ENCODE results near the gene TAAR2. TPM values are rescaled to one million over a fixed set of nuclear protein-coding genes. Genes with fewer than 3 reads are reported as not detected.

Gene TAAR2
- total and polyA plus RNA-seq, 3 experiments from 2014 or later = not detected

GRCh38 chr6:132584698-132585097, 39.4 kb downstream of the TAAR2 start:
- Histone ChIP-seq H3K4me1 (ENCODE audit: insufficient read depth, low read length) (no peaks in the 10 kb centered on the region), H3K9me3 (ENCODE audit: low read length) (no peaks in the 10 kb centered on the region), H3K36me3 (ENCODE audit: insufficient read depth, low read length) (no peaks in the 10 kb centered on the region), H3K27me3 (ENCODE audit: insufficient read depth, low read length, poor library complexity, severe bottlenecking) (no peaks in the 10 kb centered on the region), H3K4me3 (ENCODE audit: low read length) (no peak overlapping the region), H3K27ac (ENCODE audit: low read depth, low read length) (no peak overlapping the region)
- Mint-ChIP-seq H3K9me3 (peaks cover 0 to 3% (median 0%) of the 10 kb centered on the region in 5 donors), H3K4me1 (no peaks in the 10 kb centered on the region), H3K36me3 (no peaks in the 10 kb centered on the region), H3K27ac (no peak overlapping the region), H3K4me3 (no peak overlapping the region), H3K27me3 (peaks cover 14 to 26% of the 10 kb centered on the region in 2 donors)
- no peak for DNase-seq
- CTCF ChIA-PET = no interaction called here
- POLR2A ChIA-PET = no interaction called here

GRCh38 chr6:132571774-132572173, 52.3 kb downstream of the TAAR2 start:
- DNase-seq = no peak
- ChIA-PET CTCF (no interaction called here), POLR2A (no interaction called here)
- Histone ChIP-seq H3K27me3 (ENCODE audit: insufficient read depth, low read length, poor library complexity, severe bottlenecking) (peaks cover 3% of the 10 kb centered on the region), H3K36me3 (ENCODE audit: insufficient read depth, low read length) (no peaks in the 10 kb centered on the region), H3K4me3 (ENCODE audit: low read length) (no peak overlapping the region), H3K4me1 (ENCODE audit: insufficient read depth, low read length) (no peaks in the 10 kb centered on the region), H3K27ac (ENCODE audit: low read depth, low read length) (no peak overlapping the region), H3K9me3 (ENCODE audit: low read length) (no peaks in the 10 kb centered on the region)
- Mint-ChIP-seq H3K4me3 (no peak overlapping the region), H3K36me3 (no peaks in the 10 kb centered on the region), H3K27me3 (peaks cover 2 to 42% of the 10 kb centered on the region in 2 donors), H3K9me3 (no peaks in the 10 kb centered on the region), H3K4me1 (no peaks in the 10 kb centered on the region), H3K27ac (no peak overlapping the region)

DNA sequence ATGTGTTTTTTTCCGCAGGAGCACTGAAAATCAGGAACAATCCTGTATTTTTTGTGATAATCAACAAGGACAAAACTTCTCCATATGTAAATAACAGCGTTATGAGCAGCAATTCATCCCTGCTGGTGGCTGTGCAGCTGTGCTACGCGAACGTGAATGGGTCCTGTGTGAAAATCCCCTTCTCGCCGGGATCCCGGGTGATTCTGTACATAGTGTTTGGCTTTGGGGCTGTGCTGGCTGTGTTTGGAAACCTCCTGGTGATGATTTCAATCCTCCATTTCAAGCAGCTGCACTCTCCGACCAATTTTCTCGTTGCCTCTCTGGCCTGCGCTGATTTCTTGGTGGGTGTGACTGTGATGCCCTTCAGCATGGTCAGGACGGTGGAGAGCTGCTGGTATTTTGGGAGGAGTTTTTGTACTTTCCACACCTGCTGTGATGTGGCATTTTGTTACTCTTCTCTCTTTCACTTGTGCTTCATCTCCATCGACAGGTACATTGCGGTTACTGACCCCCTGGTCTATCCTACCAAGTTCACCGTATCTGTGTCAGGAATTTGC, 53.8 kb downstream of the TAAR2 start, which contains the start of gene TAAR6:
Gene TAAR6 (plus strand): TSS at position 102 of the 557 bp plus-strand sequence. CDS start 0 bp downstream, at position 102.
- ChIA-PET CTCF (no interaction called here), POLR2A (no interaction called here)
- no peak for DNase-seq
- no peaks in the 10 kb centered on the region for H3K9me3 ChIP-seq (ENCODE audit: low read length)
- Mint-ChIP-seq H3K4me3 (no peak within 1 kb of the TSS), H3K4me1 (no peaks in the 10 kb centered on the region), H3K36me3 (no peaks in the 10 kb centered on the region), H3K27ac (no peak within 1 kb of the TSS), H3K27me3 (peaks cover 2 to 45% of the 10 kb centered on the region in 2 donors), H3K9me3 (no peaks in the 10 kb centered on the region)
- peaks cover 3% of the 10 kb centered on the region for H3K27me3 ChIP-seq (ENCODE audit: insufficient read depth, low read length, poor library complexity, severe bottlenecking)
- no peak within 1 kb of the TSS for H3K27ac ChIP-seq (ENCODE audit: low read depth, low read length)
- H3K4me1 ChIP-seq (ENCODE audit: insufficient read depth, low read length) = no peaks in the 10 kb centered on the region
- no peak within 1 kb of the TSS for H3K4me3 ChIP-seq (ENCODE audit: low read length)
- no peaks in the 10 kb centered on the region for H3K36me3 ChIP-seq (ENCODE audit: insufficient read depth, low read length)

- POLR2A ChIA-PET = no interaction called here
- H3K9me3 Mint-ChIP-seq = no peaks in the 10 kb centered on the region
- H3K27ac ChIP-seq (ENCODE audit: low read depth, low read length) = no peak overlapping the region
- DNase-seq = no peak
- CTCF ChIA-PET = no interaction called here
- no peak overlapping the region for H3K4me3 Mint-ChIP-seq
- H3K27me3 Mint-ChIP-seq = peaks cover 2 to 45% of the 10 kb centered on the region in 2 donors
- H3K4me3 ChIP-seq (ENCODE audit: low read length) = no peak overlapping the region
- H3K4me1 Mint-ChIP-seq = no peaks in the 10 kb centered on the region
- H3K36me3 ChIP-seq (ENCODE audit: insufficient read depth, low read length) = no peaks in the 10 kb centered on the region
- no peaks in the 10 kb centered on the region for H3K36me3 Mint-ChIP-seq
- no peaks in the 10 kb centered on the region for H3K9me3 ChIP-seq (ENCODE audit: low read length)
- peaks cover 3% of the 10 kb centered on the region for H3K27me3 ChIP-seq (ENCODE audit: insufficient read depth, low read length, poor library complexity, severe bottlenecking)
- no peak overlapping the region for H3K27ac Mint-ChIP-seq
- no peaks in the 10 kb centered on the region for H3K4me1 ChIP-seq (ENCODE audit: insufficient read depth, low read length)
Measured at GRCh38 chr6:132569170-132569569, 54.9 kb downstream of the TAAR2 start.

DNA sequence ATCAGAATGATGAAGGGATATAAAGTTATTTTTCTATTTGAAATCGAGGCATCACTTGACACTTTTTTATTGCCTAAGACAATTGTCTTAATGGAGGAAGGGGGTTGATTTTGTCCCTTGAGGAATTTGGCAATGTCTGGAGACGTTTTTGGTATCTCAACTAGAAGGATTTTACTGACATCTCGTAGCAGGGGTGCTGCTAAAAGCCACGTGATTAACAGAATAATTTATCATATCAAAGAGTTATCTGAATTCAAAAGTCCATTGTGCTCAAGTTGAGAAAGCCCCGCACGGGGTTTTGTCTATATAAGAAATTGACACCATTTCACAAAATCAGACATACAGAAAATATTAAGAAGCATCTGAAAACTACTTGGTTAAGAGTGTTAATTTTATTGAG, 55.5 kb downstream of the TAAR2 start:
- Histone ChIP-seq H3K36me3 (ENCODE audit: insufficient read depth, low read length) (no peaks in the 10 kb centered on the region), H3K27ac (ENCODE audit: low read depth, low read length) (no peak overlapping the region), H3K4me3 (ENCODE audit: low read length) (no peak overlapping the region), H3K4me1 (ENCODE audit: insufficient read depth, low read length) (no peaks in the 10 kb centered on the region), H3K27me3 (ENCODE audit: insufficient read depth, low read length, poor library complexity, severe bottlenecking) (peaks cover 3% of the 10 kb centered on the region), H3K9me3 (ENCODE audit: low read length) (no peaks in the 10 kb centered on the region)
- DNase-seq = no peak
- H3K4me3 Mint-ChIP-seq = no peak overlapping the region
- ChIA-PET CTCF (no interaction called here), POLR2A (no interaction called here)
- no peaks in the 10 kb centered on the region for H3K36me3 Mint-ChIP-seq
- no peaks in the 10 kb centered on the region for H3K4me1 Mint-ChIP-seq
- H3K9me3 Mint-ChIP-seq = no peaks in the 10 kb centered on the region
- peaks cover 2 to 41% of the 10 kb centered on the region in 2 donors for H3K27me3 Mint-ChIP-seq
- H3K27ac Mint-ChIP-seq = no peak overlapping the region

DNA sequence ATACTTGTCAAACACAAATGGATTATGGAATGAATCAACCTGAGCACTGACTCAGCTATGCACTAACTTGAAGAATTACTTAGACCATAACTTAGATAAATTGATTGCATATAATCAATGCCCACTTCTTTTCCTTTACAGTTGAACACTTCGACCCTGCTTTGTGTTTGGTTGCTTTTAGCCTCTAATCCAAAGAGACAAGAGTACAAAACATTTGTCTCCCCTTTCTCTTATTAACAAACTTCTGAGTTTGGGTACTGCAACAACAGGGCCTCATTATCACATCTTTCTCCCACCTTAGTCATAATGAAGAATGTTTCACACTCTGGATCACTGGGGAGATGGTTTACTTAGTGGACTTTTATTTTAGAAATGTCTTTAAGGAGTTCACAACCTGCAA, 56.5 kb downstream of the TAAR2 start:
- H3K36me3 ChIP-seq (ENCODE audit: insufficient read depth, low read length) = no peaks in the 10 kb centered on the region
- ChIA-PET CTCF (no interaction called here), POLR2A (no interaction called here)
- no peaks in the 10 kb centered on the region for H3K4me1 ChIP-seq (ENCODE audit: insufficient read depth, low read length)
- H3K36me3 Mint-ChIP-seq = no peaks in the 10 kb centered on the region
- H3K4me1 Mint-ChIP-seq = no peaks in the 10 kb centered on the region
- H3K4me3 Mint-ChIP-seq = no peak overlapping the region
- H3K27ac ChIP-seq (ENCODE audit: low read depth, low read length) = no peak overlapping the region
- peaks cover 2 to 40% of the 10 kb centered on the region in 2 donors for H3K27me3 Mint-ChIP-seq
- DNase-seq = no peak
- no peaks in the 10 kb centered on the region for H3K9me3 Mint-ChIP-seq
- no peaks in the 10 kb centered on the region for H3K9me3 ChIP-seq (ENCODE audit: low read length)
- no peak overlapping the region for H3K27ac Mint-ChIP-seq
- no peak overlapping the region for H3K4me3 ChIP-seq (ENCODE audit: low read length)
- H3K27me3 ChIP-seq (ENCODE audit: insufficient read depth, low read length, poor library complexity, severe bottlenecking) = peaks cover 8% of the 10 kb centered on the region

Other genes starting within 250 kb of the TAAR2 start
- gene MOXD1, start 222.8 kb downstream of the TAAR2 start, total RNA-seq = not detected
- gene MOXD1, start 222.8 kb downstream of the TAAR2 start, polyA plus RNA-seq = 0.25 TPM
- 10 to 100 TPM; 19.0 to 25.1 TPM for gene STX7, start 111.2 kb downstream of the TAAR2 start, total RNA-seq
- 11.4 TPM for gene STX7, start 111.2 kb downstream of the TAAR2 start, polyA plus RNA-seq
- not detected for gene TAAR9, start 86.0 kb downstream of the TAAR2 start, total RNA-seq
- not detected for gene TAAR9, start 86.0 kb downstream of the TAAR2 start, polyA plus RNA-seq
- gene TAAR8, start 71.6 kb downstream of the TAAR2 start, total RNA-seq = not detected
- gene TAAR8, start 71.6 kb downstream of the TAAR2 start, polyA plus RNA-seq = not detected
- not detected for gene TAAR6, start 54.0 kb downstream of the TAAR2 start, total RNA-seq
- not detected for gene TAAR6, start 54.0 kb downstream of the TAAR2 start, polyA plus RNA-seq
- gene TAAR5, start 34.5 kb downstream of the TAAR2 start, total RNA-seq = not detected
- gene TAAR5, start 34.5 kb downstream of the TAAR2 start, polyA plus RNA-seq = not detected
- gene TAAR1, start 34.9 kb upstream of the TAAR2 start, total RNA-seq = not detected
- gene TAAR1, start 34.9 kb upstream of the TAAR2 start, polyA plus RNA-seq = not detected
- gene VNN1, start 89.8 kb upstream of the TAAR2 start, total RNA-seq = not detected
- not detected for gene VNN1, start 89.8 kb upstream of the TAAR2 start, polyA plus RNA-seq
- gene VNN2, start 133.6 kb upstream of the TAAR2 start, total RNA-seq = 1 to 10 TPM; 5.1 to 6.0 TPM
- 35.8 TPM for gene VNN2, start 133.6 kb upstream of the TAAR2 start, polyA plus RNA-seq
- 1 to 10 TPM; 7.1 to 7.3 TPM for gene SLC18B1, start 174.4 kb upstream of the TAAR2 start, total RNA-seq
- gene SLC18B1, start 174.4 kb upstream of the TAAR2 start, polyA plus RNA-seq = 14.7 TPM
- gene RPS12, start 190.3 kb upstream of the TAAR2 start, total RNA-seq = 1,000 to 10,000 TPM; 1,945 to 2,001 TPM
- 2,302 TPM for gene RPS12, start 190.3 kb upstream of the TAAR2 start, polyA plus RNA-seq

All from CD8-positive, alpha-beta memory T cell (primary cell).